ENCODE data around the gene TMEM131L. TPM values are rescaled to one million over a fixed set of nuclear protein-coding genes. Genes with fewer than 3 reads are reported as not detected.
"Not testable (repeated sequence)": the region's sequence is repeated elsewhere in the genome, so short reads cannot be mapped to it uniquely, and the experiment has no call there.

The TMEM131L gene
- polyA plus RNA-seq, 4 donors, result 26.3 to 35.5 (median 26.9) TPM

DNA sequence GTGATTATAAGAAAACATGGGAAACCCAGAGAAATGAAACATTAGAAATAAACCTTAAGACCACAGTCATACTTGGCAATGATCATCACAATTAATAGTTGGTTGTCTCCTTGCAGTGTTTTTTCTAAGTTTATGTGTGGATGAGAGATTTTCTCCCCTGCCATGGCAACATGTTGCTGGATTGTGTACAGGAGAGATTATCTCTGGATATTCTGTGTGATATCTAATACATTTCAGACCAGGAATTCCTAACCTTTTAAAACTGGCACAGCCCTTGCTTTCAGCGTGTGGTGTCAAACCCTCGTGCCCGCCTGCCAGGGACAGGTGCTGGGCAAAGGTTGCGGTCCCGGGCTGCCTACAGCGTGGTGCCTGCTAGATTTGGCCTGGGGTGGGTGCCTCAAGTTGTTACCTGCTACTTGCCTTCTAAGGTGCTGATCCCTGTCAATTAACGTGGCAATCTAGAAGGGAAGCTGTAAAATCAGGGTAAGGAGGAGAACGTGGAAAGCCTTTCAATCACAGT, 100.5 kb downstream of the TMEM131L start:
- DNase-seq (ENCODE audit: low read depth in 4 of 4, low spot score in 3 of 4), result no peak

DNA sequence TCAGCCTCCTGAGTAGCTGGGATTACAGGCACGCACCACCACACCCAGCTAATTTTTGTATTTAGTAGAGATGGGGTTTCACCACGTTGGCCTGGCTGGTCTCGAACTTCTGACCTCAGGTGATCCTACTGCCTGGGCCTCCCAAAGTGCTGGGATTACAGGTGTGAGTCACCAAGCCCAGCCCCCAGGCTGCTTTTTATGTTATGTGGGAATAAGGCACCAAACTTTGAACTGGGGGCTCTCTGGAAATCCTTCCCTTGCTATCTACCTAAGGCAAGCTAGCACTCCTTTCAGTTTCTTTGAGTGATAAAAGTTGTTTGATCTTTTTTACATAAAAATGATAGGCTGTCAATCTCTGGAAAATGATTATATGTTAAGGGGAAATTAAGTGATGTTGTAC, 101.5 kb downstream of the TMEM131L start:
- DNase-seq (ENCODE audit: low read depth in 4 of 4, low spot score in 3 of 4), result not testable (repeated sequence)

DNA sequence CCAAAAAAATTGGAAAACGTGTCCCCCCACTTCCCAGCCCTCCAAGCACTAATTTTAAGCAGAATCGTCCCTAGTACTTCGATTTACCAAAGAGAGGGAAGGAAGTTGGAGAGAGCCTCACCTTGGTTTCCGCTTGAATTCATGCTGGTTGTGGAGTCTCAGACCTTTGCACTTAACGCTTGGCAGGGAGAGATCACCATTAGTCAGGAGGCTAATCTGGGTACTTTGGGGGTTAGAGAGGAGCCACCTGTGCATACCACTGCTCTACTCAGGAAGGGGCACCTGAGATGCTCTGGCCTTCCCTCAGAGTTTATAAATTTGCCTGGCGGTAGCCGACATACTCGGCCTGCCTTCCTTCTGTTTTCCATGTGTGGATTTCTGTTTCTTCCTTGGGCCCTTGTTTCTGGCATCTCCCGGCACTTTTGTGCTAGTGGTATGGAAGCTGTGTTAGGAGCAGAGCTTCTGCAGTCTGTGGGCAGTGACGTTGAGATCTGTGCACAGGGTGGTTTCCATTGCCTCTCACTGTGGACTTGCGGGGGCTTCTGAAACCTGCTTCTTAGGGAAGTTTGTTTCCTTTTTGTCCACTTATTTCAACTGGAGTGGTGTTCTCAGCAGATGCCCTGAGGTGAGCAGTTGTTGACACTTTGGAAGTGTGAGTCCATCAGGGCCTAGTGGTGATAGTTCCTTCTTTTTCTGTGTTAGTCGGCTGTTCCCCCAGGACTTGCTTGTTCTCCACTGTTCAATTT, 104.2 kb downstream of the TMEM131L start:
- no peak for DNase-seq (ENCODE audit: low read depth in 4 of 4, low spot score in 3 of 4)

DNA sequence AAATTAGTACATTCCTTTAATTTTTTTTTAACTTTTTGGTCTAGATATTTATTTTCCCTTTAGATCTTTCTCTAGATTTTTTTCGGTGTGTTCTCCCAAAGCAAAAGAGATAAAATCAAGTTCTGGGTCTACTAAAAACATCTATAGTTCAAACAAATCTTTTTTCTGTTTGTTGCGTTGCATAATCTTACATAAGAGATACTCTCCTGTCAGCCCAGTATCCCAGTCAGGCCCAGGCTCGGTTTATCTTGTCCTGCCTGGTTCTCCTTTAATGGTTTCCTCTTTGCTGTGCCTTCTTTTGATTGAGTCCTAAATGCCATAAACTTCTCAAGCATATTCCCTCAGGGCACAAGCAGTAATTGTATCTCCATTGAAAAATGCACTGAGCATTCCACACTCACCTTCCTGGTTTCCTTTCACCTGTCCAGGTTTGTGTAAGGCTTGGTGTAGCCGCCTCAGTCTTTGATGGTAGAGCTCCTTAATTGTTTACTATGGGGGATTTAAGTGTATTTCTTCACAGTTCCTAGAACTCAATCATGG, 104.9 kb downstream of the TMEM131L start:
- DNase-seq (ENCODE audit: low read depth in 4 of 4, low spot score in 3 of 4), result no peak

DNA sequence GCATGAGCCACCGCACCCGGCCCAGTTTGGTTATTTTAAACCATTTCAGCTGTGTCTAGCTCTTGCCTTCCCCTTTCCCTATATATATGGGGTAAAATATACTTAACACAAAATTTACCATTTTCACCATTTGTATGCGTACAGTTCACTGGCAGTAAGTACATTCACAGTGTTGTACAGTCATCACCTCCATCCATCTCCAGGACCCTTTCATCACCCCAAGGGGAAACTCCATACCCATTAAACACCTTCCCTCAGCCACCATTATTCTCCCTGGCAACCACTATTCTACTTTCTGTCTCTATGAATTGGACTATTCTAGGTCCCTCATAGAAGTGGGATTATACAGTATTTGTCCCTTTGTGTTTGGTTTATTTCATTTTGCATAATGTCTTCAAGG, 106.4 kb downstream of the TMEM131L start:
- DNase-seq (ENCODE audit: low read depth in 4 of 4, low spot score in 3 of 4), result no peak

DNA sequence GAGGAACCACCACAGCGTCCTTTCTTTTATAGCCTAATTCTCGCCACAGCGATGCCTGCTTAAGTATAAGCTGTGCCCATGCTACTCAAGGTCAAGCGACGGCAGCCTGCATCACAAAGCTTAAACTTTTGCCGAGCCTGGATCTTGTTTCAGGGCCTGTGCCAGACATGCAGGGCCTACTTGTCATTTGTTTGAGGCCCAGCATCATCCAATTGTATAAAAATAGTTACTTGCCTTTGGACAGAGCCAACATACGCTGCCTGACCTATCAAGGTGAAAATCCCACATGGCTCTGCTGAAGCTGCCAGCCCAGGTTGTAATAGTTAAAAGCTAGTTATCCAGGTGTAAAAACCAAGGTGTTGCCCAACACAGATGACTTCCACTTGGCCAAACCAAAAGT, 107.1 kb downstream of the TMEM131L start:
- DNase-seq (ENCODE audit: low read depth in 4 of 4, low spot score in 3 of 4), result no peak

DNA sequence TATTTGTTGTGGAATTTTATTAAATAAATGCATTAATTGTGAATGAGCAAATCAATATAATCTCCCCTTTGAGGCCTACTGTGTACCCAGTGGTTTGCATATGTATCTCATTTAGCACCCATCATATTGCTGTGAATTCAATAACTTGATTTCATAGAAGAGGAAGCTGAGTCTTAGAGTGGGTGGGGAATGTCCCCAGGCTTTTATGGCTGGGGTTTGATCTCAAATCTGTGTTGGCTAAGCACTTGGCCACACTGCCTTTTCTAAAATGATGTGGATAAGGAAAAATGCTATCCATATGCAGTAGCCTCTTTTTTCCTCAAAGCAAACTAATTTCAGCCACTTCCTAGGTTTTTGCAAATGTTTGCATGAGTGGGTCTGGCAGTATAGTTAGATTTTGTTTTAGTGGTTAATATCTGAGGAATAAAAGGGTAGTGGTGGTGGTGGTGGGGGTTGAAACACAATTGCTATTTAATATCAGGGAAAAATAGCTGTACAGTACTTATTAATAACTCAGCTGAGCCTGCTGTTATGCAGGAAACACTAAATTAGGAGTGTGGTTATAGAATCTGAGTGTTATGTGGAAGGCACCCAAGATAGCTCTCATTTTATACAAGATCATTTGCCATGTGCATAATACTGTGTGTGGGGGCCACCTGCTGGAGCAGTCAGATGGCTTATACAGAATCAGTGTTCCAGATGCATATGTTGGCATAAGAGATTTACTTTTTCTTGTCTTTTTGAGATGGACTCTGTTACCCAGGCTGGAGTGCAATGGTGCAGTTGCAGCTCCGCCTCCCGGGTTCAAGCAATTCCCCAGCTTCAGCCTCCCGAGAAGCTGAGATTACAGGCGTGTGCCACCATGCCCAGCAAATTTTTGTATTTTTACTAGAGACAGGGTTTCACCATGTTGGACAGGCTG, 108.0 kb downstream of the TMEM131L start:
- peak; percentile 33 to 56 (median 50) for DNase-seq (ENCODE audit: low read depth in 4 of 4, low spot score in 3 of 4)

DNA sequence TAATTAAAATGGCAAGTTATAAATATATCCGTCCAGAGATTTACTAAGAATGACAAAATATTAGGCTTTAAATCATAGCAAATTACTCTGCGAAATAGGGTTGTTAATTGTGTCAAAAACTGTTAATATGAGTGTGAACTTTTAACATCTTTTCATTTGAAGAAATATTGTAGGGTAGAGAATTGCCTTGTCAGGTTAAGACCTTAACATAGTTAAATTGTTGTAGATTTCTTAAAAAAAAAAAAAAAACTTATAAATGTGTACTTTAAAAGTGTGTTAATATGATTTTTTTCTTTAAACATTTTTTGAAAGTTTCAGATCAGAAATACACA, 110.2 kb downstream of the TMEM131L start:
- no peak for DNase-seq (ENCODE audit: low read depth in 4 of 4, low spot score in 3 of 4)

DNA sequence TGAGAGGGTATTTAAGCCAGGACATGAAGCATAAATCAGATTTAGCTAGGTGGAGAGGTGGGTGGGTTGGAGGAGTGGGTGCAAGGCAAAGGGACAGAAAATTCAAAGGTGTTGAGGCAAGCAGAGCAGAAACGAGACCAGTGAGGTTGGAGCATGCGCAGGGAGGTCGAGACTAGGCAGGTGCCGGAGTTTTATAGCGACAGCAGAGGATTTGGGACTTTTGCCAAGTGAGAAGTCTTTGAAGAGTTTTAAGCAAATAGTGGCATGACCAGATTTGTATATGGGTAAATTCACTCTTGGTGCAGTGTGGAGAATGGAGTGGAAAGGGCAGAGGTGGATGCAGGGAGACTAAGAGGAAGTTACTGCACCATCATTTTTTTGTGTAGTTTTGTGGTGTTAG, 110.9 kb downstream of the TMEM131L start:
- DNase-seq (ENCODE audit: low read depth in 4 of 4, low spot score in 3 of 4), result no peak

DNA sequence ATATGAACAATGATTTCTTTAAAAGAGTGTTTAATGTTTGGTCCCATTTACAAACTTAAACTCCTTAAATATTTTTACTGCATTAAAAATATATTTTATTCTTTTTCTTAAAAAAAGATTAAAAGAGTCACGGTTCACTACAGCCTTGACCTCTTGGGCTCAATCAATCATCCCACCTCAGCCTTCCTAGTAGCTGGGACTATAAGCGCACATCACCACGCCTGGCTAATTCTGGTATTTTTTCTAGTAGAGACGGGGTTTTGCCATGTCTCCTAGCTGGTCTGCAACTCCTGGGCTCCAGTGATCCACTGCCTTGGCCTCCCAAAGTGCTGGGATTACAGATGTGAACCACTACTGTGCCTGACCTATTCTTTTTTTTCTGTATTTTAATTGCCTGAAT, 113.2 kb downstream of the TMEM131L start:
- DNase-seq (ENCODE audit: low read depth in 4 of 4, low spot score in 3 of 4), result no peak

DNA sequence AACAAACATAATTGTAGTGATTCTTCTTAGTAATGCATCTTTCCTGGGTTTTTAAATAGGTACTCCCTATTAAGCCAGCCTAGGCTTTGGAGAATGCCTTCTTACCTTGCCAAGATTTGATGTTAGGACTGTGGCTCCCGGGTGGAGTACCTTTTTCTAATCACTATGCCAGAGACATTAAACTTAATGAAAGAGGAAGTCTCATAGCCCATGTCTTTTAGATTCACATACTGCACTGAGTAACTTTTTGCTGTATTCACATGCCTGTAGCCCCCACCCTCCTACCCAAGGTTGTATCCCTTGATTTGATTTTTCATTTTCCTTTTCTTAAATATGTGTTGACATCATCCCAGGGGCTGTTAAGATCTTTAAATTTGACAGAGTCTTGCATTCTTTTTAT, 113.7 kb downstream of the TMEM131L start:
- no peak for DNase-seq (ENCODE audit: low read depth in 4 of 4, low spot score in 3 of 4)

DNA sequence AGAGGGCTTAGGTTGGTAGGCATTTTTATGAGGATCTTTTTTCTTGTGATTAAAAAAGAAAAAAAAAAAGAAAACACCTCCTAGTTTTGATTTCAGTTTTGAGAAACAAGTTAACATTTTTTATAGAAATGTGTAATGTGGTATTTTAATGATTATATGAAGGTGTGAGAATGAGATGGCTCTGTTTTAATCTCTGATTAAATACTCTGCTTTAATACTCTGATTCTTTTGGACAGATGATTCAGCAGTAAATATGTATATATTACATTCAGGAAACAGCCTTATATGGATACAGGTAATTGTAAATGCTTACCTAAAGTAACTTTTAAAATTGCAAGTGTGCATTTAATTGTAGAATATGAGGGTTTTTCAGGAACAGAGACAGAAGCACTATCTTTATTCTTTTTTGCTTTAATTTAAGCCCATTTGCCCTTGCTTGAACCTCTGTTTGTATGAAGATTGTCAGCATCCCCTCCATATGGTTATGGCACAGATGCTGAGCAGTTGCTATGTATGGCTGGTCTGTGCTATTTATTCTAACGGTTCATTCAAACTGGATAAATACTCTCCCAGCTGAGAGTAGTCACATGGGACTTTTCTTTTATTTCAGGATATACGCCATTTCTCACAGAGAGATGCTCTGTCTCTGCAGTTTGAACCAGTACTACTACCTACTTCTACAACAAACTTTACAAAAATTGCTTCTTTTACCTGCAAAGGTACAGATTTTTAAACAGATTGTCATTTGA, 117.0 kb downstream of the TMEM131L start:
- no peak for DNase-seq (ENCODE audit: low read depth in 4 of 4, low spot score in 3 of 4)

DNA sequence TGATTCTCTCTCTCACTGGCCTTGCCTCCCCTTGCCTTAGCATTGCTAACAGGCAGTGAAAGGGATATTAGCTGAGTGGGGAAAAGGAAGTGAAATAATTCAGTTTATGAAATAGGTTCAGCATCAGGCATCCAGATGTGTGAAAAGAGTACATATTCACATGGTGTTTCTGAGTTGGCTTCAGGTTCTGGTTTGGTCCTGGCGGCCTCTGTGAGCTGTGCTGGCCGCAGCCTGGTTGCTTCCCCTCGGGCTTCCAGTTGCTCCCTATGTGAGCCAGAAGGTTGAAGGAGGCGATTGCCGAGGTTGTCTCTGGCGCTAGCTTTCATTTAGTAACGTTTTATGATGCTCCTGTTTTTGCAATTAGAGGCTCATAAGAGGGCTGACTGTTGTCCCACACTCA, 118.9 kb downstream of the TMEM131L start:
- no peak for DNase-seq (ENCODE audit: low read depth in 4 of 4, low spot score in 3 of 4)

DNA sequence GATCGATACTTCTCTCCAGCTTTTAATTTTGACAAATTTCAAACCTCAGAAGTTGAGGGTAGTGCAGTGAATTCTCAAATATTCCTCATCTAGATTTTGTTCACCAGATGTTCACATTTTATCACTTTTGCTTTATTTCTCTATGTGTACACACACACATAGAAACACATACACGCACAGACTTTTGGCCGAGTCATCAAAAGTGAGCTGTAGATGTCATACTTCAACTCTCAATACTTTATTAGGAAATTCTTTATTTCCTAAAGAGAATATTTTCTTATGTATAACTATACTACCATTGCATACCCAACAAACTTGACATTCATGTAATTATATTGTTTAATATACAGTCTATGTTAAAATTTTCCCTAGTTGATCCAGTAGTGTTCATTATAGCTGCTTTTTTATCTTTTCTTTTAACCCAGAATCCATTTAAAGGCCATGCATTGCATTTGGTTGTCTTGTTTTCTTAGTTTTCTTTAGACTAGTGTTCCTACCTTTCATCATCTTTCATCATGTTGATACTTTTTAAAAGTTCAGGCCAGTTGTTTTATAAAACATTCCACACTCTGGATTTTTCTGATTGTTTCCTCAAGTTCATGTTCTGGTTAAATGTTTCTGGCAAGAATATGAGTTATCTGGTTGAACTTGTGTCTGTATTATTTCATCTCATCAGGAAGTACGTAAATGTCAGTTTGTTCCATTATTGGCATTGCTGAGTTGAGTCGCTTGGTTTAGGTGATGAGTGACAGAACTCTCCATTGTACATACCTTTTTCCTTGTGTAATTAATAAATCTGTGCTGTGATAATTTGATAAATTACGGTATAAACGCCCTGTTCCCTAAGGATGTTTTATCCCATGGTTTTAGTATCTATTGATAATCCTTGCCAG, 123.8 kb downstream of the TMEM131L start:
- no peak for DNase-seq (ENCODE audit: low read depth in 4 of 4, low spot score in 3 of 4)

DNA sequence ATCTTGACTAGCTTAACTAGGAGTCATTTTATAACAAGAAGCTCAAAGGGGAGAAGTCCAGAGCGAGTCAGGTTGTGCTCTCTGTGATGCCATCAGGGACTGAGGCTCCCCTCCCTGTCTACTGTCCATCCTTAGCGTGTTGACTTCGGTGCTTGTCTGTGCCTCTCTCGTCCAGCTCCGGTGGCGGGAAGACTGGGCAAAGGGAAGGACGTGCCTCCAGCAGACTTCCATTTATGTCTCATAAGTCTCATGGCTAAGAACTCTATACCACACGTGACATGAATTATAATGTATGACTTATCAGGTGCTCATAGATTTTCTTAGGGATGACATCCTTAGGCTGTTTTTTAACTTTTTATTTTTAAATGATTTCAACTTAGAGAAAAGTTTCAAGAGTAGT, 125.3 kb downstream of the TMEM131L start:
- no peak for DNase-seq (ENCODE audit: low read depth in 4 of 4, low spot score in 3 of 4)

DNA sequence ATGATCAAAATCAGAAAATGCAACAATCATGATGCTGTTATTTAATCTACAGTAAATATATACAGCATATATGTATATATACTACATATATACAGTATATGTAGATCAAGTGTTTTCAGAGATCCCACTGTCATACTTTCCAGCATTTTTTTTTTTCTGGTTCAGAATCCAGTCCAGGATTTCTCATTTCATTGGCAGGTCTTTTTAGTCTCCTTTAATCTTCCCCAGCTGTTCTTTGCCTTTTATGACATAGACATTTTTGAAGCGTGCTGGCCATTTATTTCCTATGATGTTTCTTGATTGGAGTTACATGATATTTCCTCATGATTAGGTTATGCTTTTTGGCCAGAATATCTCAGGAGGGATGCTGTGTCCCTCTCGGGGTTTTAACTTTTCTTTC, 125.9 kb downstream of the TMEM131L start:
- DNase-seq (ENCODE audit: low read depth in 4 of 4, low spot score in 3 of 4), result no peak

DNA sequence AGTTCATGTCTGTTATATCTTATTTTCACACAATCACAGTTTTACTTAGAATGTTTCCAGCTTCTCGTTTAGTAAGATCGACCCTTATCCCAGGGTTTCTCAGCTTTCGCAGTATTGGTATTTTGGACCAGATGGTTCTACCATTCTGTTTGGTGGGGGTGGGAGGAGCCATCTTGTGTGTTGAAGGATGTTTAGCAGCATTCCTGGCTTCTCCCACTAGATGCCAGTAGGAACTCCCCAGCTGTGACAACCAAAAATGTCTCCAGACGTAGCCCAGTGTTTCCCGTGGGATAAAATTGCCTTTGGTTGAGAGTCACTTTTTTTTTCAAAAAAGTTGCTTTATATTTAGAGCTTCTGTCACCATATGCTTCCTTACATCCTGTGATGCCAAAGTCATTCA, 127.0 kb downstream of the TMEM131L start:
- no peak for DNase-seq (ENCODE audit: low read depth in 4 of 4, low spot score in 3 of 4)

DNA sequence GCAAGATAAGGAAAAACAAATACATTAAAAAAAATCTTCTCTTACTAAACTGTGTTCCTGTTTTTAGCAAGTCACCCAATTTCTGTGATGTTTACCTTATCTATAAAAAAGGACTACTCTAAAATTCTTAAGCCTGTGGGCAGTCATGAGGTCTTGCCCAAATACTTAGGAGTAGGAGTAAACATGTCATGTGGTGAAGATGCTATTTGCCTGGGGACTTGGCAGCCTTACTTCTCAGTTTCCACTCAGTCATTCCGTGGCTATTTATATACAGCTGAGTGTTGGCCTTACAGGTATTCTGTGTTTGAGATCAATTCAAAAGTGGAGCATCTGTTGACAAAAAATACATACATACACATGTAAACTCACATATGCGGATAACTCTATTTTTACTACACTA, 128.1 kb downstream of the TMEM131L start:
- no peak for DNase-seq (ENCODE audit: low read depth in 4 of 4, low spot score in 3 of 4)

DNA sequence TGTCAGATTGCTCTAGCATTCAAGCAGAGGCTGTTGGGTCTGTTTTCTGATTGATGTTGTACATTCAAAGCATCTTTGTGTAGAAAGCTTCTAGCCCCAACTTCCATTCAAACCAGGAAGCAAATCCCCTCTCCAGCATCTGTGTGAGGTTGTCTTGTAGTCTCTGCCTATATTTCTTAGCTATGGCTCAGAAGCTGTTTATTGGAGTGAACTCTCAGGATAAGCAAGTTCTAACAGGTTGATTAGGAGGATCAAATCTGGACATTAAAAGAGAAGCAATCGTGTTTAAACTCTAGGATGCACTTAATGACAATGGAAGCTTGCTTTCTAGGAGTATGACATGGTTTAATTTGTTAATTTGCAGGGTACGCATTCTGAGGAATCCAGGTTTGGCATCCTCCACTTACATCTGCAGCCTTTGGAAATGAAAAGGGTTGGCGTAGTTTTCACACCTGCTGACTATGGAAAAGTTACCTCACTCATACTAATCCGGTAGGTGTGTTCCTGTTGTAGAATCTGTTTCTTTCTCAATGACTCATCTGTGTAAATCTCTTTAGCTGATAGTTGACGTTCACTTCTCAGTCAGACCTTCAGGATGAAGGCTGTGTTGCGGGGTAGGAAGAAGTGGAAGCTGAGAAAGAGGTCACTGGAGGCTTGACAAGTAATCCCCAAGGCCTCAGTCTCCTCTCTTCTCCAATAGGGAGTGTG, 129.9 kb downstream of the TMEM131L start:
- no peak for DNase-seq (ENCODE audit: low read depth in 4 of 4, low spot score in 3 of 4)
